COLO829 (cell line): ENCODE data around the gene SRRM3.
A peak's percentile ranks its signal among the peaks of the same experiment; 100 is the strongest.
"Not testable (repeated sequence)": the region's sequence is repeated elsewhere in the genome, so short reads cannot be mapped to it uniquely, and the experiment has no call there.

ENCODE experiments used
- DNase-seq: peaks from one replicate; pipeline ENCODE4 v3.0.0; 2012; ENCODE audit warnings: low spot score

Gene SRRM3

GRCh38 chr7:76189276-76189675 is 12.4 kb upstream of the SRRM3 start:
- no peak for DNase-seq

GRCh38 chr7:76191783-76192240 is 9.9 kb upstream of the SRRM3 start:
- peak; percentile 66 for DNase-seq

GRCh38 chr7:76193466-76193865 is 8.2 kb upstream of the SRRM3 start:
- DNase-seq = no peak

GRCh38 chr7:76193883-76194282 is 7.8 kb upstream of the SRRM3 start:
- no peak for DNase-seq

DNA sequence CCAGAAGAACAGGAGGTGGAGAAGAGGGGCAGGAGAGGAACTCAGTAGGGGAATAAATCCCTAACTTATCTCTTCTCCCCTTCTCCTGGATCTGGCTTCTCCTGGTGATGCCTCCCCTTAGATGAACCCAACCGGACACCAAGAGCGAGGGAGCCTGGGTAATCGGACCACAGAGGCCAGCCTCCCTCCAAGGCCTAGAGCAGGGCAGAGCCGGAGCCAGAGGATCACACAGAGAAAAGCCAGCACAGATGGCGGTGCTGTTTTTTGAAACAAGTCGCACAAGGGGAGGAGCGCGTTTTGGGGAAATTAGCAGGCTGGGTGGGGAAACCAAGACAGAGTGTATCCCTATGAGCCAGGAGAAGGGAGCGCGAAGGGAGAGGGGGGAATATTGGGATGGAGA is 4.9 kb upstream of the SRRM3 start:
- no peak for DNase-seq

- DNase-seq = no peak
These were observed 3.5 kb upstream of the SRRM3 start for GRCh38 chr7:76198202-76198601.

GRCh38 chr7:76202666-76203030 is 952 bp downstream of the SRRM3 start:
- no peak for DNase-seq

DNA sequence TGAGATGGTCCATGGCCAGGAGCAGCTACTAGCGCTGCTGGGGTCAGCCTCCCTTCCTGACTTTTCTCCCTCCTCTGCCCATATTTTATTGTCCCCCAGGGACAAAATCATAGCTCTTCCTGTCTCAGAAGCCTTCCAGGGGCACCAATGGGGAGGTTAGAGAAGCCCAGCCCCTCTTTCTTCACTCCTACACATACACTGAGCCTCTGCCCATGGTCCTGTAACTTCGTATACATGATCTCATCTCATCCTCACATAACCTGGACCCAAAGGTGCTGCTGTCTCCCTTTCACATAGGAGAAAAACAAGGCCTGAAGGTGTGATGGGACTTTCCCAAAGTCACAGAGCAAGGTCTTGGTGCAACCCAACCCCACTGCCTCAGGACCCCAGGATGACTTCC is 2.5 kb downstream of the SRRM3 start:
- DNase-seq = no peak

GRCh38 chr7:76206633-76207032 is 4.9 kb downstream of the SRRM3 start:
- DNase-seq = peak; percentile 77

GRCh38 chr7:76209310-76209709 is 7.6 kb downstream of the SRRM3 start:
- no peak for DNase-seq

- no peak for DNase-seq
These were observed 9.5 kb downstream of the SRRM3 start for GRCh38 chr7:76211216-76211615.

GRCh38 chr7:76215349-76215748 is 13.7 kb downstream of the SRRM3 start:
- DNase-seq = not testable (repeated sequence)

GRCh38 chr7:76216381-76217082 is 14.8 kb downstream of the SRRM3 start:
- DNase-seq = no peak

DNA sequence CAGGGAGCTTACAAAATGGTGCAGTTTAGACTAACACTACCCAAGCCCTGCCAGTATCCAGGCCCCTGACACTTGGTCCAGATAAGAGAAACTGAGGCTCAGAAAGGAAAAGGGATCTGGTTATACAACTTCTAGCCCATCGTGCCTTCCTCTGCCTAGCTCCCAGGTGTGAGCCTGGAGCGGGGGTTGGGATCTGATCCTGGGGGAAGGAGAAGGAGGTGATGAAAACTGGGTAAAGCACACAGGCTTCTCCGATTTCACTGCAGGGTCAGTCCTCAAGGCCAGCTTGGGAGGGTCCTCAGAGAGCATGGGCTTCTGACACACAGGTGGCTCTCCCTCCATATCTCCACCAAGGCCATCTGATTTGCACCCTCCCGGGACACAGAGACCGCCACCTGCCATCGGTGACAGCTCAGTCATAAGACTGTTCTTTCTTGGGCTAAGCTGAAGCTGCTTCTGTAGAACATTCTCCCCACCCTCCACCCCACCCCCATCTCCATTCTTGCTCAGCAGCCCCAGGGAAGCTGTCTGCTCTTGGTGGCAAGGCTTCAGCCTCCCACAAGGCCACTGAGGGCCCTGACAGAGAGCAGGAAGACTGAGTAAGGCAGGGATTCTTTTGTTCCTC is 16.4 kb downstream of the SRRM3 start:
- DNase-seq = no peak

DNA sequence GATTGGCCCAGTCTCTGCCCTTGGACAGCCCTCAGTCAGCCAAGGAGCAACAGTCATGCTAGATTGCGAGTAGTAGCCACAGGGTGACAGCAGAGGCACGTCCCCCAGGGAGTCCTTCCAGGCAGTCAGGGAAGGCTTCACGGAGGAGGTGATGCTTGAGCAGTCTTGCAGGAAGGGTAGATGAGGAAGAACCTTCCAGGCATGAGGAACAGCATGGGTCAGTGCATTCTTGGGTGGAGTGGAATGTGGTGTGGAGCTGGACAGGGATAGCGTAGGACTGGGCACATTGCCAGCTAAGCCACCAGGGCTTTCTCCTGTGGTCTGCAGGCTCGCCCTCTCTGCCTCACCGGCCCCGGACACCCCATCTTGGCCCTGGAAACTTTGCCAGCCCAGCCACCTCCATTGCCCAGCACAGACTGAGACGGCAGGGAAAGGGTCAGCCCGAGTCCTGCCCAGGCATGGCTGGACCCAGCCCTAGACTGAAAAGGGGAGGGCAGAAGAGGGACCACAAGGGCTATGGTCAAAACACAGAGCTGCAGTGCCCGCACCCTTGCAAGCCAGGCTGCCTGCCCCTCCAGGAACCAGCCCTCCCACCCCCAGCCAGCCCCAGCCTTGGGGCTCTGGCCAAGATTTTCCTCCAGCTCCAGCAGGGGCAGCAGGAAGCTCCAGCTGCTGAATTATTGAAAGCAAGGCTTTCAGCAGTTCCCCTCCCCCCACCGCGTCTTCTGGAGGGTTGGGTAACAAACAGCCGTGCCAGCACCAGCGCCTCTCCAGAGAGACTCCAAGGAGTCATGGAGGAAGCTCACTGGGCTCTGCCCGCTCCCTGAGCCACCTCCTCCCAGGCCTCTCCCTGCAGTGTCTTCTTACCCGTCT is 18.7 kb downstream of the SRRM3 start:
- peak; percentile 31 for DNase-seq

GRCh38 chr7:76222333-76222732 is 20.6 kb downstream of the SRRM3 start:
- no peak for DNase-seq

- no peak for DNase-seq
These were observed 21.1 kb downstream of the SRRM3 start for GRCh38 chr7:76222839-76223238.

DNA sequence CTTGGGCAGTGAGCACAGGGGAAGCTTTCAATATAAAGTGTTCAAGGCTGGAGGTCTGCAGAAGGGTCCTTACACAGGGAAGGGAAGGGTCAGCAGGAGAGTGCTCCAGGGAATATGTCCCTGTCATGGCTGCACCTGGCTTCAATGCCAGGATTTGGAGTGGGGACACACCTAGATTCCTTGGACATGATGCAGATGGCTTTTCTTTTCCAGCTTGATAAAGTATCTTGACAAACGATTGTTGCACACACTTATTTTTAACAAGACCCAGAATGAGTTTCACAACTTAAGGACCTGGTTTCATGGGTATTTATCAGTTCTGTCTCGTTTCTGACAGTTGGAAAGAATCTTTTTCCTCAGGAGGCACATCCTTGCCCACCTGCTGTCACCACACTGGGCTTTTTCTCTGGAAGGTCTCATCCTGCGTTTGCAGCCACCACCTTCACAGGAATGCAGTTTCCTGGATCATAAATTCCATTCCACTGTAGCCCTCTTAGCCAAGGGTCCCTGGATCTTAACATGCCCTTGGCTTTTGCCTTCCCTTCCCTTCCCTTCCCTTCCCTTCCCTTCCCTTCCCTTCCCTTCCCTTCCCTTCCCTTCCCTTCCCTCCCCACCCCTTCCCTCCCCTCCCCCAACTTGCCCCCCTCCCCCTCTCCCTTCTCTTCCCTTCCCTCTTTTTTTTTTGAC is 21.7 kb downstream of the SRRM3 start:
- DNase-seq = no peak

DNA sequence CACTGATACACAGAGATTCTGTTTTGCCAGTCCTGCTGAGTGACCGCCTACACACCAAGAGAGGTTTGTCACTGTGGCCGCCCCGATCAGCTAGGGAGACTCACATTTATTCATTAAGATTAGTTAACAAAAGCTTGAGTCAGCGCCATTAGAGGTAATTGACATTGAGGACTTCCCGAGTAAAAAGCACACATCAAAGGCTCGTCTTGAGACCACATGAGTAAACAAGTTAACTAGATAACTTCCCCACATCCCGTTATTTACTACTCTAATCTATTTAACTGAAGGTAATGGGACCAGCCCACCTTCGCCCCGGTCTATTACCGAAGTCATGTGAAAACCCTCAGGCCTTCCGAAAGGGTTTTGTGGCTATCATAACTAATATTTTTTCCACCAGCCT is 23.0 kb downstream of the SRRM3 start:
- DNase-seq = no peak

DNA sequence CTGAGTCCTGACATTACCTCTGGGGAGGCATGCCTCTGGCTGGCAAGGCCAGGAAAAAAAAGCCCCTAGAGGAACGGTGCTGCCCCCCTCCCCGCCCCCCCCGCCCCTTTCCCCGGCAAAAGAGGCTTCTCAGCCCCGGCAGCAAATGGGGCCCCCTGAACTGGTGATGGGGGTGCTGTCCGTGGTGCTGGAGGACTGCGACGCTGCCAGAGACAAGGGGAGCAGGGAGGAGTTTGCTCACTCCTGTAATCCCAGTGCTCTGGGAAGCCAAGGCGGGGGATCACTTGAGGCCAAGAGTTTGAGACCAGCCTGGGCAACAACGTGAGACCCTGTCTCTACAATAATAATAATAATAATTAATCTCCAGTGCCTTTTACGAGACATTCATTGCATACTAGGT is 23.7 kb downstream of the SRRM3 start:
- DNase-seq = no peak

- no peak for DNase-seq
These were observed 24.3 kb downstream of the SRRM3 start for GRCh38 chr7:76225951-76226350.

- not testable (repeated sequence) for DNase-seq
These were observed 25.3 kb downstream of the SRRM3 start for GRCh38 chr7:76226878-76227423.
